ENCODE data around the gene TMEM238. TPM values are rescaled to one million over a fixed set of nuclear protein-coding genes. Genes with fewer than 3 reads are reported as not detected.

The TMEM238 gene
- total and polyA plus RNA-seq, 4 experiments from 2014 or later = 2.4 to 9.9 (median 9.6) TPM; not detected in 1

- peak overlapping the region; percentile 94 for H3K27ac ChIP-seq (ENCODE audit: low read depth, low read length)
- Mint-ChIP-seq H3K4me3 (peak overlapping the region; percentile 99 to 100 (median 100)), H3K36me3 (peaks cover 21 to 54% of the 10 kb centered on the region in 2 donors), H3K27me3 (no peaks in the 10 kb centered on the region), H3K27ac (peak overlapping the region; percentile 98 to 100 (median 99)), H3K9me3 (peaks cover 0 to 9% (median 0%) of the 10 kb centered on the region in 8 donors), H3K4me1 (peaks cover 37 to 89% (median 66%) of the 10 kb centered on the region in 4 donors)
- no peak for DNase-seq
- CTCF ChIA-PET (ENCODE audit: partially characterized antibody) = interaction anchor here (2.7 kb wide), 1 partner anchor 84 kb away, joined by 9 read pairs; no protein-coding TSS in a partner anchor
- intact Hi-C loops (cut with micrococcal nuclease) = loop anchor here (10.0 kb wide), 1 partner anchor 238 kb away; the partner anchor contains the start of gene ZNF784
- H3K9me3 ChIP-seq (ENCODE audit: control insufficient read depth in 1 of 2, low read length in 2 of 2) = no peaks in the 10 kb centered on the region
- POLR2A ChIA-PET (ENCODE audit: partially characterized antibody) = interaction anchor here (0.9 to 12.9 kb wide), 10 partner anchors 10 to 132 kb away, joined by 3 to 247 read pairs (median 4); partner anchors contain the start of genes ISOC2, KMT5C, UBE2S and ZNF628
- H3K4me1 ChIP-seq (ENCODE audit: insufficient read depth, low read length) = peaks cover 68% of the 10 kb centered on the region
- peaks cover 42% of the 10 kb centered on the region for H3K36me3 ChIP-seq (ENCODE audit: insufficient read depth, low read length)
- H3K27me3 ChIP-seq (ENCODE audit: insufficient read depth, low read length) = no peaks in the 10 kb centered on the region
- H3K4me3 ChIP-seq (ENCODE audit: low read length in 2 of 2) = peak overlapping the region; percentile 85 to 88
Observed at GRCh38 chr19:55386493-55386971, 2.4 kb upstream of the TMEM238 start.

DNA sequence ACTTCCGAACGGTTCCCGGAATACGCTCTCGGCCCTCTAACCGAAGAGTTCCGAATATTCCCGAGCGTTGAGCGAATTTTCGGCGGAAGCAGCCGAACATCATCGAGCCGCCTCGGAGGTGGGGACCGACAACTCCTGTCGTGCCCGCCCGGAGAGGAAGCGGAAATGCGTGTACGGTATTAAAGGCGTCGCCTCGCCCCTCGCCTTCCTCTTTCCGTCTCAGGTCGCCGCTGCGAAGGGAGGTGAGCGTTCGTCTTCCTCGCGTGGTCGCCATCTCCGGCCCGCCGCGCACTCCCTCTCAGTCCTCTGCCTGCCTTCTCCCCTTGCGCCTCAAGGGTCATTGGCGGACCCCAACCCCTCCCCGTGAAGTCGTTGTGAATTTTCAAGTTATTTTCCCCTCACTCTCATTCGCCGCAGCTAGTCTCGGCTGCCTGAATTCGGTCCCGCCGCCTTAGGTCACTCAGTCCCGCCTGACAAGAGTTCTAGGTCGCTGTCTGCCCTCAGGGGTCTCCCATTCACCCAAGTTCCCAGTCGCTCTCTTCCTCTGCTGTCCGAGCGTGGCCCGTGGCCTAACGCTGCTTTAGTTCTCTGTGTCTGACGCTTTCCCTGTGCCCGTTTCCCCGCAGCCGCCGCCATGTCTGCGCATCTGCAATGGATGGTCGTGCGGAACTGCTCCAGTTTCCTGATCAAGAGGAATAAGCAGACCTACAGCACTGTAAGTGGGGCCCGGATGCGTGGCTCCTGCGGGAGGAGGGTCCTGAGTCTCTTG, 1.8 kb upstream of the TMEM238 start, which contains the start of gene RPL28:
Gene RPL28 (plus strand): TSS at position 209 of the 769 bp plus-strand sequence. CDS start 426 bp downstream, at position 635.
- POLR2A ChIA-PET (ENCODE audit: partially characterized antibody) = interaction anchor here (0.9 to 12.9 kb wide), 6 partner anchors 20 to 130 kb away, joined by 3 to 247 read pairs (median 5); partner anchors contain the start of genes KMT5C, UBE2S and ZNF628
- Mint-ChIP-seq H3K9me3 (peaks cover 0 to 9% (median 0%) of the 10 kb centered on the region in 8 donors), H3K4me1 (peaks cover 39 to 88% (median 63%) of the 10 kb centered on the region in 4 donors), H3K27me3 (no peaks in the 10 kb centered on the region), H3K4me3 (peak within 1 kb of the TSS; percentile 99 to 100 (median 100)), H3K27ac (peak within 1 kb of the TSS; percentile 98 to 100 (median 99)), H3K36me3 (peaks cover 21 to 54% of the 10 kb centered on the region in 2 donors)
- CTCF ChIA-PET (ENCODE audit: partially characterized antibody) = interaction anchor here (2.7 kb wide), 1 partner anchor 84 kb away, joined by 9 read pairs; no protein-coding TSS in a partner anchor
- Histone ChIP-seq H3K27ac (ENCODE audit: low read depth, low read length) (peak within 1 kb of the TSS; percentile 94), H3K27me3 (ENCODE audit: insufficient read depth, low read length) (no peaks in the 10 kb centered on the region), H3K4me3 (ENCODE audit: low read length in 2 of 2) (peak within 1 kb of the TSS; percentile 85 to 88), H3K36me3 (ENCODE audit: insufficient read depth, low read length) (peaks cover 35% of the 10 kb centered on the region), H3K9me3 (ENCODE audit: control insufficient read depth in 1 of 2, low read length in 2 of 2) (no peaks in the 10 kb centered on the region), H3K4me1 (ENCODE audit: insufficient read depth, low read length) (peaks cover 68% of the 10 kb centered on the region)
- intact Hi-C loops (cut with micrococcal nuclease) = loop anchor here (1.0 to 10.0 kb wide), 8 partner anchors 22 to 239 kb away; partner anchors contain the start of genes HSPBP1, KMT5C, PPP6R1 and ZNF784
- peak; percentile 98 to 100 (median 99) for DNase-seq

GRCh38 chr19:55384920-55385723, 1.0 kb upstream of the TMEM238 start:
- Histone ChIP-seq H3K36me3 (ENCODE audit: insufficient read depth, low read length) (peaks cover 28% of the 10 kb centered on the region), H3K4me3 (ENCODE audit: low read length in 2 of 2) (peak overlapping the region; percentile 49 to 88), H3K27ac (ENCODE audit: low read depth, low read length) (peak overlapping the region; percentile 94), H3K4me1 (ENCODE audit: insufficient read depth, low read length) (peaks cover 60% of the 10 kb centered on the region), H3K9me3 (ENCODE audit: control insufficient read depth in 1 of 2, low read length in 2 of 2) (no peaks in the 10 kb centered on the region), H3K27me3 (ENCODE audit: insufficient read depth, low read length) (no peaks in the 10 kb centered on the region)
- DNase-seq = peak; percentile 96 to 98 (median 96)
- H3K4me3 Mint-ChIP-seq = peak overlapping the region; percentile 99 to 100 (median 100)
- ChIA-PET CTCF (ENCODE audit: partially characterized antibody) (interaction anchor here (1.0 to 3.0 kb wide), 11 partner anchors 24 to 248 kb away, joined by 3 to 31 read pairs (median 5); partner anchors contain the start of genes KMT5C and PPP6R1), POLR2A (ENCODE audit: partially characterized antibody) (interaction anchor here (0.9 to 12.9 kb wide), 22 partner anchors 8 to 269 kb away, joined by 3 to 247 read pairs (median 5); partner anchors contain the start of genes HSPBP1, KMT5C, PPP1R12C and PPP6R1)
- peaks cover 0 to 9% (median 0%) of the 10 kb centered on the region in 8 donors for H3K9me3 Mint-ChIP-seq
- H3K36me3 Mint-ChIP-seq = peaks cover 21 to 48% of the 10 kb centered on the region in 2 donors
- intact Hi-C loops (cut with micrococcal nuclease) = loop anchor here (1.0 to 10.0 kb wide), 8 partner anchors 23 to 240 kb away; partner anchors contain the start of genes HSPBP1, KMT5C, PPP6R1 and ZNF784
- peaks cover 36 to 82% (median 59%) of the 10 kb centered on the region in 4 donors for H3K4me1 Mint-ChIP-seq
- H3K27me3 Mint-ChIP-seq = no peaks in the 10 kb centered on the region
- H3K27ac Mint-ChIP-seq = peak overlapping the region; percentile 98 to 100 (median 99)

GRCh38 chr19:55383279-55384130, 587 bp downstream of the TMEM238 start:
- H3K4me3 ChIP-seq (ENCODE audit: low read length in 2 of 2) = peak overlapping the region in 1 of 2 donors; percentile 40
- H3K27ac ChIP-seq (ENCODE audit: low read depth, low read length) = no peak overlapping the region
- Mint-ChIP-seq H3K9me3 (peaks cover 0 to 9% (median 0%) of the 10 kb centered on the region in 8 donors), H3K36me3 (peaks cover 15 to 34% of the 10 kb centered on the region in 2 donors), H3K4me3 (peak overlapping the region; percentile 81 to 89 (median 86)), H3K4me1 (peaks cover 26 to 66% (median 46%) of the 10 kb centered on the region in 4 donors), H3K27ac (peak overlapping the region in 6 of 7 donors; percentile 74 to 93 (median 90)), H3K27me3 (no peaks in the 10 kb centered on the region)
- H3K36me3 ChIP-seq (ENCODE audit: insufficient read depth, low read length) = peaks cover 18% of the 10 kb centered on the region
- POLR2A ChIA-PET (ENCODE audit: partially characterized antibody) = interaction anchor here (0.6 to 12.9 kb wide), 25 partner anchors 10 to 303 kb away, joined by 3 to 247 read pairs (median 5); partner anchors contain the start of genes HSPBP1, IL11, ISOC2 and KMT5C
- no peaks in the 10 kb centered on the region for H3K9me3 ChIP-seq (ENCODE audit: control insufficient read depth in 1 of 2, low read length in 2 of 2)
- CTCF ChIA-PET (ENCODE audit: partially characterized antibody) = interaction anchor here (0.9 to 3.0 kb wide), 13 partner anchors 37 to 248 kb away, joined by 3 to 31 read pairs (median 4); partner anchors contain the start of genes HSPBP1, KMT5C and PPP6R1
- H3K27me3 ChIP-seq (ENCODE audit: insufficient read depth, low read length) = no peaks in the 10 kb centered on the region
- peak; percentile 35 to 57 (median 50) for DNase-seq
- peaks cover 44% of the 10 kb centered on the region for H3K4me1 ChIP-seq (ENCODE audit: insufficient read depth, low read length)
- intact Hi-C loops (cut with micrococcal nuclease) = loop anchor here (2.0 to 10.0 kb wide), 2 partner anchors 91 to 241 kb away; partner anchors contain the start of gene ZNF784

DNA sequence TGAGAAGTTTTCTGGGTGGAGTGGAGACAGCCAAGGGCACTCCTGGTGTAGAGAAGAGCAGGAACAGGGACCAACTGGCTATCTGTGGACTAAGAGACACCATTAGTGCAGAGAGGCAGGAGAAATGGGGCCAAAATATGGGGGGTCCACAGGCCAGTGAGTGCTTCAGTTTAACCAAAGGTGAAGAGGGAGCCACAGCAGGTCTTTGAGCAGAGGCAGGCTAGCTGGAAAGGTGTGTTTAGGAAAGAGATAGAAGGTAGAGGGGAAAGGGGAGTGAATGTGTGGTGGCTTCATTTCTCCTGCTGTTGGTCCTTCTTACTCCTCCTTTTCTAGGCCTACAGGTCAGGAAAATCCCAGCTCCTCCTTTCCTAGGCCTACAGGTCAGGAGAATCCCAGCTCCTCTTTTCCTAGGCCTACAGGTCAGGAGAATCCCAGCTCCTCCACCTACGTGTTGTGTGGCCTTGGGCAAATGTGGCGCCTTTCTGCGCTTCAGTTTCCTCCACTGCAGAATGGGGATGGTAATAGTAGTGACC, 1.5 kb downstream of the TMEM238 start:
- peaks cover 9% of the 10 kb centered on the region for H3K36me3 ChIP-seq (ENCODE audit: insufficient read depth, low read length)
- H3K4me1 Mint-ChIP-seq = peaks cover 23 to 57% (median 37%) of the 10 kb centered on the region in 4 donors
- H3K4me3 Mint-ChIP-seq = peak overlapping the region; percentile 81 to 89 (median 86)
- POLR2A ChIA-PET (ENCODE audit: partially characterized antibody) = interaction anchor here (1.6 to 12.9 kb wide), 7 partner anchors 11 to 127 kb away, joined by 5 to 247 read pairs (median 29); partner anchors contain the start of genes KMT5C, UBE2S and ZNF628
- H3K4me1 ChIP-seq (ENCODE audit: insufficient read depth, low read length) = peaks cover 35% of the 10 kb centered on the region
- CTCF ChIA-PET (ENCODE audit: partially characterized antibody) = interaction anchor here (1.0 to 3.0 kb wide), 4 partner anchors 44 to 242 kb away, joined by 3 to 31 read pairs (median 13); partner anchors contain the start of gene KMT5C
- no peak for DNase-seq
- H3K27ac Mint-ChIP-seq = peak overlapping the region; percentile 24 to 74 (median 47)
- no peak overlapping the region for H3K4me3 ChIP-seq (ENCODE audit: low read length in 2 of 2)
- peaks cover 0 to 9% (median 0%) of the 10 kb centered on the region in 8 donors for H3K9me3 Mint-ChIP-seq
- no peak overlapping the region for H3K27ac ChIP-seq (ENCODE audit: low read depth, low read length)
- peaks cover 13 to 26% of the 10 kb centered on the region in 2 donors for H3K36me3 Mint-ChIP-seq
- H3K27me3 ChIP-seq (ENCODE audit: insufficient read depth, low read length) = no peaks in the 10 kb centered on the region
- H3K27me3 Mint-ChIP-seq = no peaks in the 10 kb centered on the region
- intact Hi-C loops (cut with micrococcal nuclease) = loop anchor here (10.0 kb wide), 1 partner anchor 242 kb away; the partner anchor contains the start of gene ZNF784
- H3K9me3 ChIP-seq (ENCODE audit: control insufficient read depth in 1 of 2, low read length in 2 of 2) = no peaks in the 10 kb centered on the region

Measured in CD4-positive, alpha-beta memory T cell (primary cell).